Left colon (tissue), 2 donors: ENCODE data around the gene SLC5A1. TPM values are rescaled to one million over a fixed set of nuclear protein-coding genes. Genes with fewer than 3 reads are reported as not detected.

ENCODE experiments used
- total RNA-seq, 2 donors: library from RNA; stranded (reverse); fragmentation: NEBNext Ultra II Directional; extraction: Animal tissue kit (Norgen Biotek cat#: 25700); gene quantifications; one replicate each; pipeline ENCODE4 v1.2.1, GENCODE V29; 2021
- donor health status: DM: no; HTN: no; CAD: no.
- donor health status: DM: yes; HTN: yes; CAD: no.

The SLC5A1 gene
- total RNA-seq, 2 donors from 2014 or later, result 48.3 to 53.6 TPM

Other genes starting within 250 kb of the SLC5A1 start
- 100 to 1,000 TPM; 152 to 291 TPM for gene YWHAH, start 98.7 kb upstream of the SLC5A1 start, total RNA-seq
- not detected for gene C22orf42, start 116.0 kb downstream of the SLC5A1 start, total RNA-seq
- under 1 TPM in 1 of 2 donors, not detected in 1; 0.17 TPM for gene RFPL2, start 161.8 kb downstream of the SLC5A1 start, total RNA-seq
- gene SLC5A4, start 212.1 kb downstream of the SLC5A1 start, total RNA-seq, result under 1 TPM in 1 of 2 donors, not detected in 1; 0.42 TPM